GM12865 (cell line): Measurements from ENCODE around the gene PTX4.
"Not testable (repeated sequence)": the region's sequence is repeated elsewhere in the genome, so short reads cannot be mapped to it uniquely, and the experiment has no call there.

ENCODE experiments used
- DNase-seq: peaks from one replicate; pipeline ENCODE4 v3.0.0; 2010; ENCODE audit warnings: low read depth
- H3K4me3 ChIP-seq: 2 replicates; pipeline ENCODE4 v1.5.1; 2011; ENCODE audit warnings: mild to moderate bottlenecking, low read depth, low read length, control low read depth
- CTCF ChIP-seq: IDR thresholded peaks from 2 replicates; pipeline ENCODE4 v1.5.1; 2011; ENCODE audit warnings: low read length, control low read depth, low read depth, inconsistent platforms; ENCODE audit not compliant: insufficient read depth; ENCODE audit errors: missing control alignments

Gene PTX4

GRCh38 chr16:1442697-1443096, 46.0 kb downstream of the PTX4 start:
- no peak overlapping the region for H3K4me3 ChIP-seq
- no peak for TF ChIP-seq CTCF
- DNase-seq = no peak

- no peak for DNase-seq
- TF ChIP-seq CTCF = no peak
- no peak overlapping the region for H3K4me3 ChIP-seq
Observed at GRCh38 chr16:1441391-1441829, 47.3 kb downstream of the PTX4 start.

GRCh38 chr16:1439699-1440074, 49.1 kb downstream of the PTX4 start:
- not testable (repeated sequence) for DNase-seq

GRCh38 chr16:1439058-1439698, 49.6 kb downstream of the PTX4 start:
- no peak for TF ChIP-seq CTCF
- DNase-seq = no peak
- H3K4me3 ChIP-seq = no peak overlapping the region

More at GRCh38 chr16:1439699-1440074, 49.1 kb downstream of the PTX4 start:
- H3K4me3 ChIP-seq = not testable (repeated sequence)

GRCh38 chr16:1438229-1439057, 50.3 kb downstream of the PTX4 start:
- no peak for DNase-seq
- no peak for TF ChIP-seq CTCF
- no peak overlapping the region for H3K4me3 ChIP-seq

GRCh38 chr16:1437606-1438005, 51.1 kb downstream of the PTX4 start:
- DNase-seq = no peak
- no peak for TF ChIP-seq CTCF
- no peak overlapping the region for H3K4me3 ChIP-seq

GRCh38 chr16:1436731-1437355, 51.9 kb downstream of the PTX4 start:
- no peak for TF ChIP-seq CTCF
- H3K4me3 ChIP-seq = no peak overlapping the region
- DNase-seq = no peak
